ENCODE results near the gene TH. TPM values are rescaled to one million over a fixed set of nuclear protein-coding genes. Genes with fewer than 3 reads are reported as not detected.

TH gene
- polyA plus RNA-seq, 2 of the 4 experiments (the other 2 are of a cell fraction), result not detected

GRCh38 chr11:2164861-2165555 is 6.6 kb downstream of the TH start:
- ChIA-PET CTCF (interaction anchor here (0.6 to 25.5 kb wide), 14 partner anchors 9 to 513 kb away, joined by 3 to 1333 read pairs (median 7); no protein-coding TSS in a partner anchor), POLR2A (no interaction called here)
- Histone ChIP-seq H3K4me2 (no peak overlapping the region), H3K4me3 (no peak overlapping the region), H3K27ac (no peak overlapping the region), H3K9me3 (no peaks in the 10 kb centered on the region), H3K4me1 (no peaks in the 10 kb centered on the region)
- ATAC-seq (no peak), DNase-seq (ENCODE audit: low read depth in 1 of 2, low spot score in 1 of 2) (no peak), FAIRE-seq (no peak)
- 62% methylated on average over 14 of the region's 20 CpGs for WGBS (ENCODE audit: missing lambda C conversion rate)
- TF ChIP-seq POLR2A (IDR thresholded peaks at IDR 0.05; ENCODE audit: low read length) (no peak), FOXS1 (CRISPR knock-in tag; IDR thresholded peaks at IDR 0.05) (no peak), NFE2L2 (conservative IDR thresholded peaks at IDR 0.05; ENCODE audit: low read length) (no peak), RAD21 (conservative IDR thresholded peaks at IDR 0.05 in 1 of 2, IDR thresholded peaks at IDR 0.05 in 1 of 2) (no peak), HOXB13 (CRISPR knock-in tag; IDR thresholded peaks at IDR 0.05; ENCODE audit: low read depth) (no peak), ZC3H11A (IDR thresholded peaks at IDR 0.05) (no peak), POLR2AphosphoS2 (conservative IDR thresholded peaks at IDR 0.05; ENCODE audit: low read length) (no peak), RFX5 (IDR thresholded peaks at IDR 0.05) (no peak), CTCF (IDR thresholded peaks at IDR 0.05) (no peak), JUN (IDR thresholded peaks at IDR 0.05) (no peak), MAZ (IDR thresholded peaks at IDR 0.05; ENCODE audit: borderline replicate concordance, low read depth, low read length) (no peak), BCL3 (IDR thresholded peaks at IDR 0.05) (no peak), FOSL2 (IDR thresholded peaks at IDR 0.05) (no peak), FOSL2 (CRISPR knock-in tag; IDR thresholded peaks at IDR 0.05) (no peak), EHF (CRISPR knock-in tag; IDR thresholded peaks at IDR 0.05) (no peak), TP53 (CRISPR knock-in tag; IDR thresholded peaks at IDR 0.05) (no peak), CHD2 (IDR thresholded peaks at IDR 0.05; ENCODE audit: low read length, partially characterized antibody) (no peak), HDAC2 (IDR thresholded peaks at IDR 0.05) (no peak)

- POLR2A ChIA-PET, result no interaction called here
- ATAC-seq (no peak), FAIRE-seq (no peak), DNase-seq (ENCODE audit: low read depth in 1 of 2, low spot score in 1 of 2) (no peak)
- Histone ChIP-seq H3K27ac (no peak overlapping the region), H3K9me3 (no peaks in the 10 kb centered on the region), H3K4me1 (no peaks in the 10 kb centered on the region), H3K4me2 (no peak overlapping the region), H3K4me3 (no peak overlapping the region)
- 68% methylated on average over 5 of the region's 22 CpGs for WGBS (ENCODE audit: missing lambda C conversion rate)
- TF ChIP-seq CHD2 (IDR thresholded peaks at IDR 0.05; ENCODE audit: low read length, partially characterized antibody) (no peak), ELK1 (IDR thresholded peaks at IDR 0.05; ENCODE audit: low read depth, low read length) (no peak), REST (IDR thresholded peaks at IDR 0.05) (no peak), USF2 (IDR thresholded peaks at IDR 0.05) (no peak), ZC3H11A (IDR thresholded peaks at IDR 0.05) (no peak), HOXB13 (CRISPR knock-in tag; IDR thresholded peaks at IDR 0.05; ENCODE audit: low read depth) (no peak), RFX5 (IDR thresholded peaks at IDR 0.05) (no peak), HEYL (CRISPR knock-in tag; IDR thresholded peaks at IDR 0.05) (no peak), POLR2A (IDR thresholded peaks at IDR 0.05; ENCODE audit: low read length) (no peak), HOXA7 (CRISPR knock-in tag; IDR thresholded peaks at IDR 0.05) (no peak), EHMT2 (IDR thresholded peaks at IDR 0.05; ENCODE audit: low read depth) (no peak), FOSL2 (IDR thresholded peaks at IDR 0.05) (no peak), FOSL2 (CRISPR knock-in tag; IDR thresholded peaks at IDR 0.05) (no peak), JUNB (IDR thresholded peaks at IDR 0.05) (no peak), NR3C1 (IDR thresholded peaks at IDR 0.05) (no peak), SREBF2 (IDR thresholded peaks at IDR 0.05) (no peak), MAFK (IDR thresholded peaks at IDR 0.05; ENCODE audit: partially characterized antibody) (no peak), KDM5A (IDR thresholded peaks at IDR 0.05) (no peak), ZFP36 (IDR thresholded peaks at IDR 0.05; ENCODE audit: borderline replicate concordance, partially characterized antibody) (no peak), TFCP2L1 (CRISPR knock-in tag; IDR thresholded peaks at IDR 0.05) (no peak)
- CTCF ChIA-PET, result interaction anchor here (0.9 to 25.5 kb wide), 14 partner anchors 10 to 512 kb away, joined by 3 to 1333 read pairs (median 6); partner anchors contain the start of gene TNNI2
Measured at GRCh38 chr11:2164081-2164480, 7.5 kb downstream of the TH start.

All from A549 (cell line).